DOHH2 (cell line): ENCODE results near the gene RCL1.
"Not testable (repeated sequence)": the region's sequence is repeated elsewhere in the genome, so short reads cannot be mapped to it uniquely, and the experiment has no call there.

Source experiments
- H3F3A ChIP-seq: fragments of 200-600 bp; sonication (generic), shearing (Covaris generic); 2 replicates; pipeline ENCODE4 v1.6.0; 2016; ENCODE audit warnings: antibody characterized with exemption, mild to moderate bottlenecking; ENCODE audit not compliant: control insufficient read depth, insufficient read depth
- H3K27ac ChIP-seq: fragments of 200-600 bp; sonication (generic); 2 replicates; pipeline ENCODE4 v1.5.1; 2014; ENCODE audit warnings: low read depth, mild to moderate bottlenecking, low read length, moderate library complexity
- H3K27me3 ChIP-seq: fragments of 200-600 bp; sonication (generic); 2 replicates; pipeline ENCODE4 v1.6.1; 2014; ENCODE audit warnings: mild to moderate bottlenecking, low read length, mixed read lengths; ENCODE audit not compliant: control insufficient read depth
- H3K36me3 ChIP-seq: fragments of 200-600 bp; sonication (generic); 2 replicates; pipeline ENCODE4 v1.6.1; 2014; ENCODE audit warnings: mild to moderate bottlenecking, low read length, moderate library complexity, mixed read lengths; ENCODE audit not compliant: control insufficient read depth
- H3K4me1 ChIP-seq: fragments of 200-600 bp; sonication (generic); 2 replicates; pipeline ENCODE4 v1.6.1; 2014; ENCODE audit warnings: mild to moderate bottlenecking, low read length, mixed read lengths; ENCODE audit not compliant: control insufficient read depth
- H3K4me2 ChIP-seq: fragments of 200-600 bp; sonication (generic); 2 replicates; pipeline ENCODE4 v1.6.0; 2014; ENCODE audit warnings: mild to moderate bottlenecking, low read length, moderate library complexity
- H3K4me3 ChIP-seq: fragments of 200-600 bp; sonication (generic); 2 replicates; pipeline ENCODE4 v1.5.1; 2014; ENCODE audit warnings: mild to moderate bottlenecking, low read length, mixed read lengths
- H3K79me2 ChIP-seq: fragments of 200-600 bp; sonication (generic); 2 replicates; pipeline ENCODE4 v1.6.1; 2014; ENCODE audit warnings: mild to moderate bottlenecking, low read length, mixed read lengths; ENCODE audit not compliant: control insufficient read depth
- H3K9me2 ChIP-seq: fragments of 200-600 bp; sonication (generic); replicated peaks from 2 replicates; pipeline ENCODE4 v1.6.1; 2014; ENCODE audit warnings: mild to moderate bottlenecking, low read length, mixed read lengths; ENCODE audit not compliant: control insufficient read depth
- H3K9me3 ChIP-seq: fragments of 200-600 bp; sonication (generic); 2 replicates; pipeline ENCODE4 v1.6.1; 2014; ENCODE audit warnings: antibody characterized with exemption, low read length, mixed read lengths; ENCODE audit not compliant: control insufficient read depth, insufficient read depth
- H4K20me1 ChIP-seq: fragments of 200-600 bp; sonication (generic); 2 replicates; pipeline ENCODE4 v1.6.0; 2014; ENCODE audit warnings: low read depth, mild to moderate bottlenecking, antibody characterized with exemption, low read length, moderate library complexity; ENCODE audit not compliant: control insufficient read depth, insufficient read depth
- CTCF ChIP-seq: fragments of 200-600 bp; sonication (generic); IDR thresholded peaks from one replicate; pipeline ENCODE4 v1.5.1; 2014; ENCODE audit warnings: antibody characterized with exemption, mild to moderate bottlenecking, low read depth, low read length; ENCODE audit not compliant: poor library complexity, severe bottlenecking
- EZH2phosphoT487 ChIP-seq: fragments of 200-600 bp; sonication (generic); IDR thresholded peaks from 2 replicates; pipeline ENCODE4 v1.6.1; 2017; ENCODE audit warnings: borderline replicate concordance, mild to moderate bottlenecking, antibody characterized with exemption, low read length, moderate library complexity, mixed read lengths

RCL1 gene

DNA sequence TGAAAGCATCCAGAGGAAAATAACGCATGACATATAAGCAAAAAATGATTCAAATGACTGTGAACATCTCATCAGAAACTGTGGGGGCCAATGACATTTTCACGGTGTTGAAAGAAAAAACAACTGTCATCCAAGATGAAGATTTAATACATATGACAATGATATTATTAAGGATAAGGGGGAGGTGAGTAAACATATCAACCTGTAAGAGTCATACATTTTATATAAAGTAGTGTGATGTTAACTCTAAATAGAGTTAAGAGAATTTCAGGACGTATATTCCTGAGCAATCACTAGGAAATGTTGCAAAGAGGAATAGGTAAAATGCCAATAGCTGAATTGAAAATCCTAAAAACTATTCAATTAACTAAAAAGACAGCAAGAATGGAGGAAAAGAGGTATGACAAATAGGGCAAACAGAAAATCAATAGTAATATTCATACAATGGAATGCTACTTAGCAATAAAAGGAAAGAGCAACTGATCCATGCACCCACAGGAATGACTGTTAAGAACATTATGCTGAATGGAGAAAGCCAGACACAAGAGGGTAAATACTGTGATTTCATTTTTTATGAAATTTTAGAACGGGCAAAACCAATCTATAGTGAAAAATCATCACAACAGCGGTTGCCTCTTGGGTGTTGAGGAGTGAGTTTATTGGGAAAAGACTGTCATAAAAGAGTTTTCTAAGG is 99.9 kb downstream of the RCL1 start:
- H3K27me3 ChIP-seq: no peaks in the 10 kb centered on the region
- H3F3A ChIP-seq: no peaks in the 10 kb centered on the region
- H3K27ac ChIP-seq: no peak overlapping the region
- H3K4me3 ChIP-seq: no peak overlapping the region
- no peak for TF ChIP-seq CTCF
- TF ChIP-seq EZH2phosphoT487: no peak
- H4K20me1 ChIP-seq: no peaks in the 10 kb centered on the region
- H3K79me2 ChIP-seq: no peaks in the 10 kb centered on the region
- H3K9me3 ChIP-seq: no peaks in the 10 kb centered on the region
- no peak overlapping the region for H3K4me2 ChIP-seq
- H3K9me2 ChIP-seq: no peaks in the 10 kb centered on the region
- no peaks in the 10 kb centered on the region for H3K36me3 ChIP-seq
- H3K4me1 ChIP-seq: no peaks in the 10 kb centered on the region

GRCh38 chr9:4894076-4894475 is 101.3 kb downstream of the RCL1 start:
- H3K27me3 ChIP-seq: no peaks in the 10 kb centered on the region
- no peak overlapping the region for H3K27ac ChIP-seq
- no peaks in the 10 kb centered on the region for H3K36me3 ChIP-seq
- no peaks in the 10 kb centered on the region for H3K9me2 ChIP-seq
- H3K4me1 ChIP-seq: no peaks in the 10 kb centered on the region
- no peaks in the 10 kb centered on the region for H3F3A ChIP-seq
- TF ChIP-seq CTCF: no peak
- TF ChIP-seq EZH2phosphoT487: no peak
- H3K4me3 ChIP-seq: no peak overlapping the region
- no peaks in the 10 kb centered on the region for H4K20me1 ChIP-seq
- no peak overlapping the region for H3K4me2 ChIP-seq
- no peaks in the 10 kb centered on the region for H3K79me2 ChIP-seq
- H3K9me3 ChIP-seq: no peaks in the 10 kb centered on the region

DNA sequence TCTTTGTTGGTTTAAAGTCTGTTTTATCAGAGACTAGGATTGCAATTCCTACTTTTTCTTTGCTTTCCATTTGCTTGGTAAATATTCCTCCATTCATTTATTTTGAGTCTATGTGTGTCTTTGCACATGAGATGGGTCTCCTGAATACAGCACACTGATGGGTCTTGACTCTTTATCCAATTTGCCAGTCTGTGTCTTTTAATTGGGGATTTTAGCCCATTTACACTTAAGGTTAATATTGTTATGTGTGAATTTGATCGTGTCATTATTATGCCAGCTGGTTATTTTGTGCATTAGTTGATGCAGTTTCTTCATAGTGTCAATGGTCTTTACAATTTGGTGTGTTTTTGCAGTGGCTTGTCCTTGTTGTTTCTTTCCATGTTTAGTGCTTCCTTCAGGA is 107.1 kb downstream of the RCL1 start:
- not testable (repeated sequence) for H3K36me3 ChIP-seq, H3K27ac ChIP-seq, H3K9me3 ChIP-seq, H3K27me3 ChIP-seq, H3K4me3 ChIP-seq, H3F3A ChIP-seq, H3K4me1 ChIP-seq, H3K4me2 ChIP-seq, H4K20me1 ChIP-seq, H3K79me2 ChIP-seq, H3K9me2 ChIP-seq

GRCh38 chr9:4901401-4902134 is 108.8 kb downstream of the RCL1 start:
- not testable (repeated sequence) for H3K9me2 ChIP-seq, H3K4me2 ChIP-seq

More at GRCh38 chr9:4901401-4902134, 108.8 kb downstream of the RCL1 start:
- not testable (repeated sequence) for H3K27me3 ChIP-seq, H4K20me1 ChIP-seq, H3K4me1 ChIP-seq, H3K4me3 ChIP-seq, H3K9me3 ChIP-seq, H3K27ac ChIP-seq, H3K79me2 ChIP-seq, H3K36me3 ChIP-seq, H3F3A ChIP-seq
